ENCODE data around the gene POLR2L. TPM values are rescaled to one million over a fixed set of nuclear protein-coding genes. Genes with fewer than 3 reads are reported as not detected.

The POLR2L gene
- total RNA-seq, 1 donor from 2014 or later, result 213 TPM

GRCh38 chr11:843818-844692 is 1.7 kb upstream of the POLR2L start:
- TF ChIP-seq CTCF (conservative IDR thresholded peaks at IDR 0.05; ENCODE audit: low read depth, low read length), result no peak
- DNase-seq (ENCODE audit: low read depth), result no peak
- H3K4me3 ChIP-seq (ENCODE audit: low read depth, low read length), result peak overlapping the region; percentile 98

GRCh38 chr11:843086-843734 is 881 bp upstream of the POLR2L start:
- TF ChIP-seq CTCF (conservative IDR thresholded peaks at IDR 0.05; ENCODE audit: low read depth, low read length), result no peak
- peak overlapping the region; percentile 98 for H3K4me3 ChIP-seq (ENCODE audit: low read depth, low read length)
- DNase-seq (ENCODE audit: low read depth), result no peak

GRCh38 chr11:841981-842369 is 354 bp downstream of the POLR2L start:
- no peak for DNase-seq (ENCODE audit: low read depth)
- peak overlapping the region; percentile 98 for H3K4me3 ChIP-seq (ENCODE audit: low read depth, low read length)
- no peak for TF ChIP-seq CTCF (conservative IDR thresholded peaks at IDR 0.05; ENCODE audit: low read depth, low read length)

- peak overlapping the region; percentile 98 for H3K4me3 ChIP-seq (ENCODE audit: low read depth, low read length)
- DNase-seq (ENCODE audit: low read depth), result no peak
- TF ChIP-seq CTCF (conservative IDR thresholded peaks at IDR 0.05; ENCODE audit: low read depth, low read length), result peak; percentile 50
These were observed 2.3 kb downstream of the POLR2L start for GRCh38 chr11:839875-840617.

GRCh38 chr11:839280-839623 is 3.1 kb downstream of the POLR2L start:
- no peak for DNase-seq (ENCODE audit: low read depth)
- H3K4me3 ChIP-seq (ENCODE audit: low read depth, low read length), result no peak overlapping the region
- no peak for TF ChIP-seq CTCF (conservative IDR thresholded peaks at IDR 0.05; ENCODE audit: low read depth, low read length)

- TF ChIP-seq CTCF (conservative IDR thresholded peaks at IDR 0.05; ENCODE audit: low read depth, low read length), result peak; percentile 25
- H3K4me3 ChIP-seq (ENCODE audit: low read depth, low read length), result no peak overlapping the region
- DNase-seq (ENCODE audit: low read depth), result no peak
These were observed 3.7 kb downstream of the POLR2L start for GRCh38 chr11:838441-839279.

Data from epithelial cell of proximal tubule (primary cell).